Common myeloid progenitor, CD34-positive (primary cell): ENCODE measurements around the gene TAS1R1.
A peak's percentile ranks its signal among the peaks of the same experiment; 100 is the strongest.

Source experiments
- CTCF ChIA-PET: fragments of 350-600 bp; sonication (Branson Sonifier 250); formaldehyde crosslinking; loops from one replicate; lab custom pipeline; 2021; ENCODE audit warnings: antibody characterized with exemption; lab: Charles Lee
- POLR2A ChIA-PET: fragments of 350-600 bp; sonication (Branson Sonifier 250); formaldehyde crosslinking; loops from one replicate; lab custom pipeline; 2021; ENCODE audit warnings: antibody characterized with exemption; lab: Charles Lee
- DNase-seq, 3 donors: peaks; one replicate each; pipeline versions ENCODE4 v3.0.0 to v3.0.0-alpha.2; 2013
- H3K27ac ChIP-seq, 2 experiments: 1 replicate in 1 of 2; 2 replicates in 1 of 2; pipeline ENCODE4 v1.7.0; 2013; ENCODE audit warnings: inconsistent platforms in 2 of 2, low read length in 2 of 2, mild to moderate bottlenecking in 2 of 2, low read depth in 1 of 2, moderate library complexity in 1 of 2; ENCODE audit not compliant: severe bottlenecking in 2 of 2, insufficient read depth in 1 of 2, poor library complexity in 1 of 2
- H3K27me3 ChIP-seq, 5 experiments: replicated peaks in 2 of 5; 1 replicate in 3 of 5; 2 replicates in 2 of 5; pipeline versions ENCODE4 v1.6.1 to v1.7.0; 2013; ENCODE audit warnings: low read length in 4 of 5, mild to moderate bottlenecking in 2 of 5, moderate library complexity in 2 of 5, inconsistent platforms in 1 of 5; ENCODE audit not compliant: insufficient read depth in 5 of 5, control insufficient read depth in 4 of 5
- H3K36me3 ChIP-seq, 4 experiments: 1 replicate in 2 of 4; 2 replicates in 2 of 4; pipeline versions ENCODE4 v1.6.1 to v1.7.0; 2013; ENCODE audit warnings: low read length in 3 of 4, control low read depth in 1 of 4, mild to moderate bottlenecking in 1 of 4; ENCODE audit not compliant: control insufficient read depth in 4 of 4, insufficient read depth in 4 of 4
- H3K4me1 ChIP-seq, 4 experiments: 1 replicate in 3 of 4; 2 replicates in 1 of 4; pipeline versions ENCODE4 v1.6.1 to v1.7.1; 2013; ENCODE audit warnings: low read length in 3 of 4, mild to moderate bottlenecking in 3 of 4, control low read depth in 1 of 4, inconsistent platforms in 1 of 4, moderate library complexity in 1 of 4; ENCODE audit not compliant: control insufficient read depth in 4 of 4, insufficient read depth in 4 of 4; ENCODE audit errors: control extremely low read depth in 1 of 4
- H3K4me3 ChIP-seq, 7 experiments: 1 replicate in 4 of 7; 2 replicates in 3 of 7; pipeline versions ENCODE4 v1.5.1 to v1.7.0; 2013; ENCODE audit warnings: mild to moderate bottlenecking in 7 of 7, low read length in 6 of 7, moderate library complexity in 6 of 7, inconsistent platforms in 2 of 7, low read depth in 2 of 7, control low read depth in 1 of 7; ENCODE audit not compliant: insufficient read depth in 4 of 7, control insufficient read depth in 1 of 7; ENCODE audit errors: extremely low read depth in 1 of 7
- H3K9me3 ChIP-seq, 5 experiments: 1 replicate in 4 of 5; 2 replicates in 1 of 5; pipeline versions ENCODE4 v1.6.1 to v1.7.1; 2013; ENCODE audit warnings: low read length in 4 of 5, mild to moderate bottlenecking in 2 of 5, inconsistent platforms in 1 of 5, low read depth in 1 of 5, moderate library complexity in 1 of 5; ENCODE audit not compliant: control insufficient read depth in 4 of 5, insufficient read depth in 2 of 5; ENCODE audit errors: control extremely low read depth in 1 of 5
- WGBS: methylation state at CpG from one replicate; pipeline ENCODE4 v1.1.5; 2013; ENCODE audit not compliant: insufficient coverage; 5-methylcytosine and 5-hydroxymethylcytosine counted together

The TAS1R1 gene

DNA sequence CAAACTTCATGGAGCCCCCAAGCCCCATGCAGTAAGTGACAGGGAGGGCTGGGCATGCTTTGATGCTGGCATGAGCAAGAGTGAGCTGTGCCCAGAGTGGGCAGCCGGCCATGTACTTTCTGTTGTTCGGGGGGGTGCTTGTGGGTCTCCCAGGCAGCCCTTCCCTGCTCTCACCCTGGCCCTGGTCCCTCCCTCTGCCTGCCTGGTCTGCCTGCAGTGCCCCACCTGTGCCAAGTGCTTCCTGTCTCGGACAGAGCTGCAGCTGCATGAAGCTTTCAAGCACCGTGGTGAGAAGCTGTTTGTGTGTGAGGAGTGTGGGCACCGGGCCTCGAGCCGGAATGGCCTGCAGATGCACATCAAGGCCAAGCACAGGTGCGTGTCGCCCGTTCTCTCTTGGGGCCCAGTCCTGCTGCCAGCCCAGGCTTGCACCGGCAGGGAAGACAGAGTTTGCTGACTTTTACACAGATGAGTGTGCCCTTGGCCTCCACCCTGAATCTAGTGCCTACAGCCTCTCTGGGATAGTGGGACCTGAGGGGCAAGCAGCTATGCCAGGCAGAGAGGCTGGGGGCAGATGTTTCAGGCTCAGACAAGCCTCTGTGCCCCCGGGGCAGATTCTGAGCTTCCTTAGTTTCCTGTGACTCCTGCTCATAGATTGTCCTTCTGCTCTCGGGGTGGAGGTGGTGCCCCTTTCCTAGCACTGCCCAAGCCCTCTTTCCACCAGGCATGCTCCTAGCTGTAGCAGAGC, 32.3 kb downstream of the TAS1R1 start:
- no peak for DNase-seq
- H3K4me1 ChIP-seq, result peaks cover 6 to 71% (median 63%) of the 10 kb centered on the region in 4 experiments
- H3K4me3 ChIP-seq, result no peak overlapping the region
- H3K27ac ChIP-seq, result no peak overlapping the region
- peaks cover 0 to 68% (median 30%) of the 10 kb centered on the region in 4 experiments for H3K36me3 ChIP-seq
- 43% methylated on average over 13 of the region's 13 CpGs for WGBS
- CTCF ChIA-PET, result interaction anchor here (0.7 to 4.7 kb wide), 3 partner anchors 15 to 46 kb away, joined by 3 to 48 read pairs (median 3); partner anchors contain the start of gene KLHL21
- H3K27me3 ChIP-seq, result no peaks in the 10 kb centered on the region
- H3K9me3 ChIP-seq, result no peaks in the 10 kb centered on the region
- POLR2A ChIA-PET, result no interaction called here

GRCh38 chr1:6588128-6588892, 33.2 kb downstream of the TAS1R1 start:
- Histone ChIP-seq H3K9me3 (no peaks in the 10 kb centered on the region), H3K4me3 (no peak overlapping the region), H3K27ac (no peak overlapping the region), H3K27me3 (no peaks in the 10 kb centered on the region), H3K4me1 (peaks cover 6 to 74% (median 68%) of the 10 kb centered on the region in 4 experiments), H3K36me3 (peaks cover under 1 to 75% (median 38%) of the 10 kb centered on the region in 4 experiments)
- ChIA-PET POLR2A (no interaction called here), CTCF (interaction anchor here (0.7 to 4.7 kb wide), 9 partner anchors 10 to 149 kb away, joined by 3 to 48 read pairs (median 3); partner anchors contain the start of gene KLHL21)
- no peak for DNase-seq
- 83% methylated on average over 18 of the region's 25 CpGs for WGBS

- Histone ChIP-seq H3K27ac (no peak overlapping the region), H3K9me3 (no peaks in the 10 kb centered on the region), H3K36me3 (peaks cover 4 to 82% (median 45%) of the 10 kb centered on the region in 4 experiments), H3K4me1 (peaks cover 6 to 75% (median 68%) of the 10 kb centered on the region in 4 experiments), H3K27me3 (no peaks in the 10 kb centered on the region), H3K4me3 (peak overlapping the region in 3 of 7 experiments; percentile 8 to 50 (median 11))
- CTCF ChIA-PET, result interaction anchor here (0.9 to 4.7 kb wide), 10 partner anchors 9 to 150 kb away, joined by 3 to 48 read pairs (median 3); partner anchors contain the start of gene KLHL21
- POLR2A ChIA-PET, result interaction anchor here (1.2 kb wide), 1 partner anchor 14 kb away, joined by 7 read pairs; the partner anchor contains the start of gene KLHL21
- 53% methylated on average over 20 of the region's 24 CpGs for WGBS
- DNase-seq, result no peak
Measured at GRCh38 chr1:6588893-6589520, 33.9 kb downstream of the TAS1R1 start.

DNA sequence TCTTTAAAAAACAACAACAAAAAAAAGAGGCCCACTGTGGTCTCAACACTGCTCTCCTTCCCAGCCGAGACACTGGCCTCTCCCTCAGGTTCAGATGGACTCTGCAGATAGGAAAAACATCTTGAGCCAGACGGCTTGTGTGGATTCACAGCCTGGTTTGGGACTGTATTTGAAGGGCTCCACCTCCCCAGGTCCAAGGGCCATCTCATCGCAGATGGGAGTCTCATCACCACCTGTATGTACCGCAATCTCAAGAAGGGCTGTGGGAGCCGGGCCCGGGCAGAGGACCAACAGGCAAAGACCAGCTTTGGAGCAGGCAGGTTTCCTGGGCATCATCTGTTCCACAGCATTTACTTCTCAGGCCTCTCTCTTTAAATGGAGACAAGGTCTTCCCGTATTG, 34.9 kb downstream of the TAS1R1 start:
- Histone ChIP-seq H3K27me3 (no peaks in the 10 kb centered on the region), H3K4me1 (peaks cover 6 to 75% (median 63%) of the 10 kb centered on the region in 4 experiments), H3K9me3 (no peaks in the 10 kb centered on the region), H3K36me3 (peaks cover 7 to 90% (median 53%) of the 10 kb centered on the region in 4 experiments), H3K4me3 (no peak overlapping the region), H3K27ac (no peak overlapping the region)
- CTCF ChIA-PET, result interaction anchor here (0.5 to 4.7 kb wide), 8 partner anchors 8 to 55 kb away, joined by 3 to 48 read pairs (median 4); partner anchors contain the start of genes KLHL21, NOL9 and TAS1R1
- no peak for DNase-seq
- POLR2A ChIA-PET, result interaction anchor here (0.6 to 1.2 kb wide), 2 partner anchors 13 to 27 kb away, joined by 3 to 7 read pairs; partner anchors contain the start of gene KLHL21
- WGBS, result 88% methylated on average over 7 of the region's 7 CpGs

- peaks cover 6 to 74% (median 64%) of the 10 kb centered on the region in 4 experiments for H3K4me1 ChIP-seq
- no peaks in the 10 kb centered on the region for H3K27me3 ChIP-seq
- 11% methylated on average over 13 of the region's 13 CpGs for WGBS
- H3K27ac ChIP-seq, result no peak overlapping the region
- CTCF ChIA-PET, result interaction anchor here (1.0 to 4.7 kb wide), 6 partner anchors 9 to 45 kb away, joined by 3 to 48 read pairs (median 4); partner anchors contain the start of genes KLHL21, NOL9 and TAS1R1
- H3K4me3 ChIP-seq, result peak overlapping the region in 3 of 7 experiments; percentile 16 to 55 (median 45)
- peaks cover 7 to 91% (median 59%) of the 10 kb centered on the region in 4 experiments for H3K36me3 ChIP-seq
- peak; percentile 65 to 85 (median 85) for DNase-seq
- POLR2A ChIA-PET, result interaction anchor here (1.0 to 1.3 kb wide), 2 partner anchors 10 to 12 kb away, joined by 4 to 5 read pairs; no protein-coding TSS in a partner anchor
- H3K9me3 ChIP-seq, result no peaks in the 10 kb centered on the region
Measured at GRCh38 chr1:6591222-6591621, 36.1 kb downstream of the TAS1R1 start.

GRCh38 chr1:6591644-6592043, 36.5 kb downstream of the TAS1R1 start:
- CTCF ChIA-PET, result interaction anchor here (1.0 to 4.7 kb wide), 6 partner anchors 10 to 45 kb away, joined by 3 to 48 read pairs (median 4); partner anchors contain the start of genes KLHL21, NOL9 and TAS1R1
- 78% methylated on average over 6 of the region's 6 CpGs for WGBS
- Histone ChIP-seq H3K27ac (no peak overlapping the region), H3K9me3 (no peaks in the 10 kb centered on the region), H3K36me3 (peaks cover 7 to 92% (median 62%) of the 10 kb centered on the region in 4 experiments), H3K4me1 (peaks cover 6 to 71% (median 62%) of the 10 kb centered on the region in 4 experiments), H3K27me3 (no peaks in the 10 kb centered on the region), H3K4me3 (peak overlapping the region in 2 of 7 experiments; percentile 4 to 55)
- POLR2A ChIA-PET, result interaction anchor here (1.0 to 1.3 kb wide), 2 partner anchors 9 to 12 kb away, joined by 4 to 5 read pairs; no protein-coding TSS in a partner anchor
- DNase-seq, result no peak
